Measurements from ENCODE around the gene DSCAML1.
"Not testable (repeated sequence)": the region's sequence is repeated elsewhere in the genome, so short reads cannot be mapped to it uniquely, and the experiment has no call there.

Gene DSCAML1

DNA sequence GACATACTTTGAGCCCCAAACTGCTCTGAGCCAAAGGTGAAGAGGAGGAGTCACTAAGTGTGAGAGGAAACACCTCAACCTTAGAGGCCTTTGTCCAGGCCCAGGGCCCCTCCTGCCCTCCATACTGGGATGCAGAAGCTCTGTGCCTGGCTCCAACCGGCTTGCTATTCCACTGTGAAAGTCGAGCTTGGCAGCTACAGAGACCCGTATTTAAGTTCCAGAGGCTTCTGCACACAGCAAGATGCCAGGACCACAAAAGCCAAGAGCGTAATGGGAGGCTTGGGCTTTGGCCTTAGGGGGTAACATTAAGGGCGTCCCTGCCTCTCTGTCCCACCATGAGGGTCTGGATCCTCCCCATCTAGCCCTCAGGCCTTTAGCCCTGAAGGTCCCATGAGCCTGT lies 31.9 kb downstream of the DSCAML1 start:
- no peak for DNase-seq (ENCODE audit: low read depth in 2 of 3, low spot score in 1 of 3)

DNA sequence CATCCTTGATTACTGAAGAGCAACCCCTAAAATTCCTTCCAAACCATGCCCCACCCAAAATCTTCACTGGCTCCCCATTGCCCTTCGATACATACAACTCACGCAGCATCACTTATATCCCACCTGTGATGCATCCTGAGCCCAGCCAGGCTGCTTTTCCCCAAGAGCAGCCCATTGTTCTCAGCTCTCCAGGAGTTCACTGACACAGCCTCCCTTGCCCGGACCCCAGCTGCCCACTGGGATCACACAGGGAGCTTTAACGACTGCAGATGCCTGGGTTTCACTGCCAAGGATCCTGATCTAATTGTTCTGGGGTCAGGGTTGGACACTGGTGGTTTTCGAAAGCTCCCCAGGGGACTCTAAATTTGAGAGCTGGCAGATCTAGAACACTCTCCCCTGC lies 33.6 kb downstream of the DSCAML1 start:
- DNase-seq (ENCODE audit: low read depth in 2 of 3, low spot score in 1 of 3) = not testable (repeated sequence)

DNA sequence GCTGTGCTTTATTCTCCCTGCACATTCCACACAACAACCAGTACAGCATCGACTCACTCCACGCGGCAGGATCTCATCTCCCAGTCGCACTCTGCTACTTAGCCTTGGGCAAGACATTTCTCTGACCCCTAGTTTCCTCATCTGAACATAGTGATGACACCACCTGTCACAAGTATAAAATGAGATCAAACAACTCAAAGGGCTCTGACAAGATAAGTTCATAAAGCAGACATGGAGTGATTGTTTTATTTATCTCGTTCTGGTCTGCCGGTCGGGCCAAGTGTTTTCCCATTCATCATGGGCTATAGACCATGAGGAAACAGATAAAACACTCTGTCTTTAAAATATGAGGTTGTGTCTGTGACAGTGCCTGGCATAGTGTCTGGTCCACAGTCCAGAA lies 35.0 kb downstream of the DSCAML1 start:
- DNase-seq (ENCODE audit: low read depth in 2 of 3, low spot score in 1 of 3) = no peak

DNA sequence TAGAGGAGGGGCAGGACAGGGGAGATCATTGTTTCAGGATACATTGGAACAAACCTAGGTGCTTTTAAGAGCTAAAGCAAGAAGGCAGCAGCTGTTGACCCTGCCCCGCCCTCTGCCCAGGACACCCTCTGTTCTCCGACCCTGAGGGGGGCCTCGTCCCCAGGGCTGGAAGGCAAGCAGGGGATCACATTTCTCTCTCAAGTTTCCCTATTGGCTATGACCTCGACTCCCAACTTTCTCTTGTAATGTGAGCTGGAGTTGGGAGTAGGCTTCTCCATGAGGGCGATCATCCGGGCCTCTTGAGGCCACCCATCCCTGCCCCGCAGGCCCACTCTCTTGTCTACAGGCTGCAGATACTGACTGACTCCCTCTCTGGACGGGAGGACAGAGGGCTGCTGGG lies 37.7 kb downstream of the DSCAML1 start:
- DNase-seq (ENCODE audit: low read depth in 2 of 3, low spot score in 1 of 3) = no peak

DNA sequence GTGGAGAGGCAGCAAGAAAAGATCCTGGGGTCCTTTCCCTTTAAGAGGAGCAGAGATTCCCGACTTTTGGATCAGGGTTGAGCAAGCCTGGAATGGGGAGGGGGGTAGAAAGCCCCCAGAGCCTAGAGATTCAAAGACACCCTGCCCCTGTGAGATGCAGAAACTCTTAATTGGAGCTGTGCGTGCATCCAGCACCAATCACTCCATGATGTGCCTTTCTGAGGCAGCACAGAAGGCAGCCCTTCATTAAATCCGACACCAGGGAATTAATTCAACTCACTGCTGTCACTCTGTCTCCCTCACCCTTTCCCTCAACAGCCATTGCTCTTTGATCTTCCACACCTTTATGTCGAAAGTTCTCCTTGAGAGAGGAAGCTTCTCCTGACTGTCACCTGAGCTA lies 43.0 kb downstream of the DSCAML1 start:
- no peak for DNase-seq (ENCODE audit: low read depth in 2 of 3, low spot score in 1 of 3)

DNA sequence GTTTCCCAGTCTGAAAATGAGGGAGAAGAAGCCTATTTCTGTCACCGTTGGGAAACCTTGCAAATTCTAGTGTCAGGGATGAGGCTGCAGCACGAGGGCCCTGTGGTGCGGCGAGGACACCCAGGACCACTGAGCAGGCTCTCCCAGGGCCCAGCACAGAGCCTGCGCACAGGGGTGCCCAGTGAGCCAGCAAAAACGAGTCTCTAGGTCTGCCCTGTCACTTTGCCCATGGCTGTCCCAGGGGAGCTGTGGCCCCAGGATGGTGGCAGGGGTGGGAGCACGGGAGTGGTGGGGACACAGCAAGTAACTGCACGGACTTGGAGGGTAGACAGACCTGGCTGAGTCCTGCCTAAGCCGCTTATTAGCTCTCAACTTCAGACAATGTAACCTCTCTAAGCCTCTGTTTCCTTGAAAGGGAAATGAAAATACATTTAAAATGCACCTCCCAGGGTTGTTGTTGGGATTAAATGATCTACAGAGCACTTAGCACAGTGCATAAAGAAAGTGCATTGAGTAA lies 44.2 kb downstream of the DSCAML1 start:
- no peak for DNase-seq (ENCODE audit: low read depth in 2 of 3, low spot score in 1 of 3)

DNA sequence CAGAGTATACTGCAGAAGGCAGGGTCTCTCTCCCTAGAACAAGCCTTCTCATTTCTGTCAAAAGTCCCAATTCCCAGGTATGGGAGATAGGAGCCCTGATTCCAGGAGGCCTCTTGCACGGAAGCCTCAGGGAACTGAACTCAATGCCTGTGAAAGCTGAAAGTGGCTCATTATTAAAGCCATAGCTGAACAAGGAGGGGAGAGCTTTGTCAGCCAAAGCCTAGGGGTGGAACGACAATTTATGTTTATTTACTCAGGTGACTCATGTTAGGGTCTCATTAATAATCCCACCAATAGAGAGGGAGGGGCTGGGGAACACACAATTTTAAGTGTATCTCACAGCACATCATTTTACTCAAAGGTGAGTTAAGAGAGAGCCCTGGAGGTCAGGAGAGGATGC lies 44.9 kb downstream of the DSCAML1 start:
- DNase-seq (ENCODE audit: low read depth in 2 of 3, low spot score in 1 of 3) = no peak

DNA sequence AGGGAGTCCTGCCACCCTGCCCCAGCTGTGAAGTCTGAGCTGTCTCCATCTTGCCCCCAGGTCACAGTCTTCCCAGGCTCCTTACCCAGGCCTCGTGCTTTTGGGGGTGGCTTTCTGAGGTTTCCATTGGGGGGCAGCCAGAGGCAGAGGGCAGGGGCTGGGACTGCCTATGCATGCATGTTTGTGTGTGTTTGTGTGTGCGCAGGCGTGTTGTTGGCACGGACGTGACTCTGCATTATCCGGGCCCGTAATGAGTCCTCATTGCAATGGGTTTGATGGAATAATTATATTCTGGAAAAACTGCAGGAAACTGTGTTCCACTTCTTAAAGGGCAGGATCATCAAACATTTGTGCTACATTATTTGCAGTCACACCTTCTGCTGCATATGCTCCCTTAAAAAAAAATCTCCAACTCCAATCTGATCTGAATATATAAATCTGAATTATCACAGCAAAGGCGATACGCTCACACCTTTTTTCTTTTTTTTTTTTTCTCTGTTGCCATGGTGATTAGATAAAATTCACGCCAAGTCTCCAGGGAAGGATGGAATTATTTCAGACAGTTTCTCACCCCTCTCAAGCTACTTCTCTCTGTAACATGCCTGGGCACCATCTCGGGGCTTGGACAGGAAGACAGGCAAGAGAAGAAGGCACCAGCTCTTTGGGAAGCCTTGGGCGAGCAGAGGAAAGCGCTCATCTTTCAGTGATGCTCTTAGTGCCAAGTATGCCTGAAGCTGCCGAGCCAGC lies 45.9 kb downstream of the DSCAML1 start:
- no peak for DNase-seq (ENCODE audit: low read depth in 2 of 3, low spot score in 1 of 3)

DNA sequence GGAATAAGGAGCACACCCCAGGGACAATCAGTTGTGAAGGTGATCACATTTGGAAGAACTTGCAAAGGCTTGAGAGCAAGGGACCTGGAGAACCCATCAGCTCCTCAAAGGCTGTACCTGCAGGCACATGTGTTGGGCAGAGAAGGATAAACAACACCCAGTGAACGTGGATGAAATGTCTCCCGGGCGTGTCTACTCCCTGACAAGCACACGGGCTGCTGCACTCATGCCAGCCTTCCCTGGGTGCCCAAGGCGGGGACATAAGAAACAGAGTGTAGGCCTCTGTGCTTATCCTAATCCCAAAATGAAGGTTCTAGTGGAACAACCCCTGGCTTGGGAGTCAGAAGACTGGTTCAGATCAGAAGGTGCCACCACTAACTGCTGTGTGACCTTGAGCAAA lies 46.7 kb downstream of the DSCAML1 start:
- no peak for DNase-seq (ENCODE audit: low read depth in 2 of 3, low spot score in 1 of 3)

DNA sequence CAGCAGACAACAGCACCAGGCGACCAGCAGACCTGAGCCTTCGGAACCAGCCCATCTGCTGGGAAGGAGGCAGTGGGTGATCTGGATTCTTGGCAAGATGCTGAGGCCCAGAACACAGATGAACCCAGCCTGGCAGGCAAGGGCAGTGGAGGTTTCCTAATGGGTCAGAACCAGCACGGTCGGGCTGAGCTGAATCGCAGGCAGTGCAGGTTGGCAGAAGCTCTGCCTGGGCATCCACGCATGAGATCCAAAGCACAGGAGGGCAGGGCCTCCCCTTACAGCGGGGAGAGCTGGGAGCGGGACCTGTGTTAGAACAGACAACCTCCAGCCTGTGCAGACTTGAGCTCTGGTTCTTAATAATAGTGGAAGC lies 47.5 kb downstream of the DSCAML1 start:
- DNase-seq (ENCODE audit: low read depth in 2 of 3, low spot score in 1 of 3) = no peak

DNA sequence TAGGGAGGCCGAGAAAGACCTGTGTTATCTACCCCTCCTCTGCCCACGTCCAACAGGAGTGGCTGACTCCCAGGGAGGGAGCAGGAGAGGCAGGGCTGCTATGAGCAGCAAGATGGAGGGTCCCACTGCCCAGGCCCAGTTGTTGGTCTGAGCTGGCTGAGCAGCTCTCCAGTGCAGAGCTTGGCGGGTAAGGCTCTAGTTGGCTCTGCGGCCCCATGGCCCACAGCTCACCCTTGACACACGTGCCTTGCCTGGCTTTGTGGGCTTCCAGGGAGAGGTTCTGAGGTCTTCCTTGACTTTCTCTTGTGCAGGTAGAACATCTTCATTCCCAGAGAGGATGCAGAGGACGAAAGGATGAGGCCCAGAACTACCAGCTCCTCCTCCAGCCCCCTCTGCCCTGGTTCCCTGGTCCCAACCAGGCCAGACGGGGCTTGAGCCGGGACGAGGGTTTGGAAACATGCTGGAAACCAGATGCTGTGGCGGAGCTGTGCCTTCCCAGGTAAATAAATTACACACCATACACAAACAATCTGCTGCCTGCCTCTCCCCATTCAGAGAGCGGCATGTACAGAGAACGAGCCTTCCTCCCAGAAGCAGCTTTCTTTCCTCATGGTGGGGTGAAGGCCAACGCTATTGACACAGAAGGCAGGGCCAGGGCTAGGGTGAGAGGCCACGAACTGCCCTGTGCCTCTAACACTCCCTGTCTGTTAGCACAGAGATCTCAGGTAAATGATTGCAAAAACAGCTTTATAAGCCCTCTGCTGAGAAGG lies 48.1 kb downstream of the DSCAML1 start:
- DNase-seq (ENCODE audit: low read depth in 2 of 3, low spot score in 1 of 3) = no peak

DNA sequence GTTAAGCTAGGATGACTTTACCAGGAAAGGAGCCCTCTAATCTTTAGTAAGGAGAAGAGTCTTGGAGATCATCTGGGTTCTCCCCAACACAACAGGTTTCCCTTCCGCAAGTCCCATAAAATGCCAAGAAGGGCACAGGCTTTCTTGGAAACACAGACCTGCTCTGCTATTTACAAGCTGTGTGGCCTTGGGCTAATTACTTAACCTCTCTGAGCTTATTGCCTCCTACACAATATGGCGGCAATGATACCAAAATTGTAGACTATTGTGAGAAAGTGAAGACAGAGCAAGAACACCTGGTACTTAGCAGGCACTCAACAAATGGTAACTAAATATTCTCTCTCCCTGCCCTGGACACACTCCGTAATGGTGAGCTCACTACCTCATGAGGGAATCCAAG lies 49.1 kb downstream of the DSCAML1 start:
- no peak for DNase-seq (ENCODE audit: low read depth in 2 of 3, low spot score in 1 of 3)

DNA sequence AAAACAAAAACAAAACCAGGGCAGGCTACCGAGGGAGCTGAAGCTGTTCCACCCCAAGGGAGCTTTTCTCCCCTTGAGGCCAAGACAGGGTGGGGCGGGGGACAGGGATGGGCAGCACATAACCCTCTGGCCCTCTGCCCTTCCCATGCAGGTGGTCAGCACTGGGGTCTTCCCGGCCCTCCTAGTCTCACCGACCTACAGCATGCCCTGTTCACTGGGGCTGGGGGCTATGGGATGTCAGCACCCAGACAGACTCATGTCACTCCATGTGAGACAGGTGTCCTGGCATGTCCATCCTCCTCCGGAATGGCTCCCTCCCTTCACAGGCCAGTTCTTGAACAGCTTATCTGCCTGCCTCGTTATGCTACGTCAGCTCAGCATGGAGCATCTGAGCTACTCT lies 51.7 kb downstream of the DSCAML1 start:
- DNase-seq (ENCODE audit: low read depth in 2 of 3, low spot score in 1 of 3) = no peak

DNA sequence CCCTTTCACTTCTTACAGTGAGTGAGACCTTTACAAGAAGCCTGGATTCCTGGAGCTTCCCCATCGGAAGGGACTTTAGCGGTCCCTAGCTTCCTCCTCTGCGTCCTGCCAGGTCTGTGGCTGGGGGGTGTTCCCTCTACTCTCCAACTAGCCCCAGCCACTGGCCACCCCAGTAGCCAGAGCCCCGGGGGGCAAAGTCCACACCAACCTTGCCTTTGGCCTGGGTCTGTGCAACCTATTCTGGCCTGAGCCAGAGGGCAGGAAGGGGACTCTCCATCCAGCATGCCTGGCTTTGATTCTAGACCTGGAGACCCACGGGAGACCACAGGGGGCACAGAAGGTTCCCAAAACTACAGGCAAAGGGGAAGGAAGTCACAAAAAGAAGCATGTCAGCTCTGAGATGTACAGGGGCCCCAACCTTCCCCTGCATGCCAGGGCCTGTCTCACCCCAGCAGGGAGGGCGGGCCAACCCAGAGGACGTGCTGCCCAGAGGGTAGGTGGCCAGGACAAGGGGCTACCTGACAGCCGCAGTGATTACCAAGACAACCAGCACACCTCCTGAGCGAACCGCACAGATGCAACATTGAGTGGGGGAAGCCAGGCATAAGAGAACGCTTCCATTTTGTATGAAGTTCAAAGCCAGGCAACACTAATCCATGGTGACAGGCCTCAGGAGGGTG lies 52.4 kb downstream of the DSCAML1 start:
- DNase-seq (ENCODE audit: low read depth in 2 of 3, low spot score in 1 of 3) = no peak

DNA sequence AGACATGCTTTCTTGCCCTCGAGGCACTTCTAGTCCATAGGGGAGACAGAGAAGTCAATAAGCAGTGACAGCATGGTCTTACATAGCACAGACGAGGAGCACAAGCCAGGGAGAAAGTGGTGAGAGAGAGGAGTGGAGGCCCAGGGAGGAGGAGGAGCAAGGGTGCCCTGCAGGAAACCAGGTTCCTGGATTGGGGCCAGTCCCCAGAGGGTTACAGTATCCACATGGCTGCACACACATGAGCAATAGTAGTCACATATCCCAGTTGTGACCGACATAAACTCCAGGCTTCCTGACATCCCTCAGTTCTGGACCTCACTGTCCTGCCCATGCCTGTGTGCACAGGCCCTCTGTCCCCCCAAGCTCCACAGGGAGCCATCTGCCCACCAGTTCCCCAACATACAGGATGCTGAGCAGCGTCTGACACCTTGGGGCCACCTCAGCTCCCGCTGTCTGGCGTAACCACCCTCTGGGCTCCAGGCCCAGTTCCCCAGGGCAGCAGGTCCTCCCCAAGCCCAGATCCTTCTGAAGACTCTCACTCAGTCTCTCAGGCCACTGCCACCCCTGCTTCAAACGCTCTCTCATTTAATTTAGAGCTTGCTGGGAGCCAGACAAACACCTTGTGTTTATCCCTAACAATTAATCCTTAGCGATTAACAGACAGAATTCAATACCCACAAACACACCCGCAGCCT lies 53.7 kb downstream of the DSCAML1 start:
- no peak for DNase-seq (ENCODE audit: low read depth in 2 of 3, low spot score in 1 of 3)

DNA sequence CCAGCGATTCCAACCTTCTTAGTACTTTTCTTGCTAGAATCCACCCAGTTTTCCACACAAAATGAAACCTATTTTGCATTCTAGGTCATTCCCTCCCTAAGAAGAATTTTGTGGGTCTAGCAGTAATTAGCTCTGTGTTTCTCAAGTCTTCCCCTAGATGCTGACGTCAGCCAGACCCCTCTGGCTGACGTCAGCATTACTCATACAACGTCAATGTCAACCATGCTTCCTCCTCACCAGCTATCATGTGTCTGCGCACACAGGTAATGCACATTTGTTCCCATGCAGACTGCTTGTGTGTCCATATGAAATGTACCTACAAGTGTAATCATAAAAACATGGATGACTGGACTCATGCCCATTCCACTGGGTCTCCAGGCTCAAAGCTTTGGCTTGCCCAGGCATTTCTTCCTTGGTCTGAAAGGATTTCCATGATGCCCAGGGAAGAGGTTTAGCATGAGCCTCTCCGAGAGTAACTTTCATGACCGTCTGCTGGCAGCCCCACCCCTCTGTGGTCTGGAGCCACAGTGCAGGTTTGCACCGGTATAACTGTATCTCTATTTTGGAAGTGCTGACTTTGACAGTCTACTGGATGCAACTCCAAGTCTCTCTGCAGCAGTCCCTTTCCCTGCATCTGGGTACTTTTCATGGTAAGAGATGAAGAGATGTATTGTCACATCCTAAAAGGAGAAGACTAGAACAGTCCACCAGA lies 58.6 kb downstream of the DSCAML1 start:
- no peak for DNase-seq (ENCODE audit: low read depth in 2 of 3, low spot score in 1 of 3)

DNA sequence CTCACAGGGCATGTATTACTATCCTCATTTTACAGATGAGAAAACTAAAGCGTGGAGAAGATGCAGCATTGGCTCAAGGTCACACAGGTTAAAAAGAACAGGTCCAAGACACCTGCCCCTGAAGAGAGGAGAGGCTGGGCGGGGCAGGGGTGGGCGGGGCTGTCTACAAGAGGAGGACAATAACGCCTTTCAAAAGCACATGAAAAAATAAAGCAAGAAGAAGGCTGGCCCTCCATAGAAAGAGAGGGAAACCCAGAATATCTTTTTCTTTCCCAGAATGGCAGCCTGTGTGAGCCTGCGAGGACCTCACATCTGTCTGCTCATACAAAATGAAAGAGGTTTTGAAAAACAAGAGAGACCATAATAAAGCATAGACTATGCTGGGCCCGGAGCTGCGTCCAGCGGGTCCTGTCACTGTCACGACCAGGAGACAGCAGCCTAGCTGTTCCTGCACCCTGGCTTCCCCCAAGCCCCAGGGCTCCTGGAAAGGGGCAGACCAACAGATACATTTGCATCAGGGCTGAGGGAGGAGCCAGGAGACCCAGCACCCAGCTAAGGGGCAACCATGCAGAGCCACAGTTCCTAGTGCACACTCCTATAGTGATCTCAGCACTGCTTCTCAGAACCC lies 61.6 kb downstream of the DSCAML1 start:
- DNase-seq (ENCODE audit: low read depth in 2 of 3, low spot score in 1 of 3) = no peak

DNA sequence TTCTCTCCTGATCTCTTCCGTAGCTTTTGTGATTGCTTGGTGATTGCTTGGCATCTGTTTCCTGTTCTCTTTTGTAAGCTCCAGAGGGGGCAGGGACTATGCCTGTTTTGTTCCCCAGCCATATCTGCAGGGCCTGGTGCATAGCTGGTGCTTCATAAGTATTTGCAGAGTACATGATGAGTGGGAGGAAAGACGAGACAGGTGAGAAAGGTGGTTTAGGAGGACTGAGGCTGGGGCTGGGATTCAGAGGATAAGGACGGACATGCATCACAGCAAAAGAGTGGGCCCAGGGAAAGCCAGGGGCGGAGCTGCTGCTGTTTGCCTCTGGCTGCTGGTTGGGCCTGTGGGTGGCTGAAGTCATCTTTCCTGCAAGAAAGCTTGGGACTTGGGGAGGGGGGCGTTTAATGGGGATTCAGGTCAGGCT lies 62.4 kb downstream of the DSCAML1 start:
- DNase-seq (ENCODE audit: low read depth in 2 of 3, low spot score in 1 of 3) = no peak

DNA sequence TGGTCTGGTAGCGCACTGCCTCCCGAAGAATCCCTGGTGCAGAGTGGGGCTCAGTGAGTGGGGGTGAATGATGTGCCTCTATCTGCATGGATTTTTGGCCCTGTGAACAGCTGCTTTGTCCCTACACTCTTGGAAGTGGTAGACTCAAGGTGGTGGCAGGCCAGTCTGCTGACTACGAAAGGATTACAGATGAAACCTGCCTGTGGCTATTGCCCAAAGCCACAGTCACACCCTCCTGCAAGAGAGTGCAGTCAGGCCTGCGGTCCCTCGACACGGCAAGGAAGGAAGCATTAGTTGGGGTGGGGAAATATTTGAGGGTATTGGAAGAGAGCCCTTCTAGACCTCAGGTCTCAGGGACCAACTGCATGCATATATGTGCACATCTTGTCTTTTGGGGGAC lies 63.7 kb downstream of the DSCAML1 start:
- DNase-seq (ENCODE audit: low read depth in 2 of 3, low spot score in 1 of 3) = no peak

DNA sequence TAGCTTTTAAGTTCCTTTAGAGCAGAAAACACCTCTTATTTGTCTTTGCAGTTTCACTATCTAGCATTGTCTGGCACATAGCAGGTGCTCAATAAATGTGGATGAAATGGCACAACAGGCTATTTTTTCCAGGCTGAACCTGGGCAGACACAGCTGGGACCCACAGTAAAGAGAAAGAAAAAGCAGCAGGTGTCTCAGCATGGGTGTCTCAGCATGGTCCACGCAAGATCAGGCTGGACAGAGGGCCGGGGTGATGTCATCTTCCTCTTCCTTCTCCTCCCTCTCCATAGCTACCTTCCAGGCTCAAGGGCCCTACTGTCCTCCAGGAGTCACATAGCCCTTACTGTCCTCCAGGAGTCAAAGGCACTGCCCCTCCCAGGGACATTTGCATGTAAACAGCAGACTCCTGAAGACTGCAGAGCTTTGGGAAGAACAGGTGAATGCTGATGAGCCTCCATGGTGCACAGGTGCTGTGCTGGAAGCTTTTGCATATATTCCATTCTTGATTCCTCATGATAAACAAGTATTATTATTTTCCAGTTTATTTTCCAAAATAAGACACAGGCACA lies 65.2 kb downstream of the DSCAML1 start:
- DNase-seq (ENCODE audit: low read depth in 2 of 3, low spot score in 1 of 3) = no peak
